ENCODE data around the gene PSAPL1.

DNA sequence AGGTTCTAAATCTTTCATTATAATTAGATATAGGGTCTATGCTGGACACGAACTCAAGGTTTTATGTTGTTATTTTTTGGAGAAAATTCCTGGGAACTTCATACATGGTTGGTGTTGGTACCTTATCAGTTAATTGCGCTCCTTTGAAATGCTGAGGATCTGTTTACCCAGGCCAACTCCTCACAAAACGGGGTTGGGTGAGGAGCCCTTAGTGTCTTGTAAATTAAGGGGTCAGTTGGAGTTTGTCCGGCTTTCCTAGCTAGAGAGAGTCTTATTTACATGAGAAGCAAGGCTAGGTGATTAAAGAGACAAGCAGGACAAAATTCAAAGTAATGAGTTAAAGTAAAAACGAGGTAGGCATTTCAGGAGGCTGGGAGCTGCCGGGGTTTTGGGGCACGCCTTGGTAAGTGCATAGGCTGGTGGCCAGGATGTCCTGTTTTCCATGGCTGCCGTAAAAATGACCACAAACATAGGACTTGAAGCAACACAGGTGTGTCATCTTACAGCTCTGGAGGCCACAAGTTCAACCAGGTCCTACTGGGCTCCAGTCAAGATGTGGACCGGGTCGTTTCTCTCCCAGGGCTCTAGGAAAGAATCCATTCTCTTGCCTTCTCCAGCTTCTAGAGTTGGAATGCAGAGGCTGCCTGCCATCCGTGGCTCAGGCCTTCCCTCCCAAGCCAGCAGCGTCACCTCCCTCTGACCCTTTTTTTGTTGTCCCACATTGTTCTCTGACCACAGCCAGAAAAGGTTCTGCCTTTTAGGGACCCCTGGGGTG lies 19.8 kb downstream of the PSAPL1 start:
- TF ChIP-seq POLR2A (IDR thresholded peaks at IDR 0.05) (no peak), EP300 (IDR thresholded peaks at IDR 0.05) (no peak)
- TF ChIP-seq, protein P1, sequence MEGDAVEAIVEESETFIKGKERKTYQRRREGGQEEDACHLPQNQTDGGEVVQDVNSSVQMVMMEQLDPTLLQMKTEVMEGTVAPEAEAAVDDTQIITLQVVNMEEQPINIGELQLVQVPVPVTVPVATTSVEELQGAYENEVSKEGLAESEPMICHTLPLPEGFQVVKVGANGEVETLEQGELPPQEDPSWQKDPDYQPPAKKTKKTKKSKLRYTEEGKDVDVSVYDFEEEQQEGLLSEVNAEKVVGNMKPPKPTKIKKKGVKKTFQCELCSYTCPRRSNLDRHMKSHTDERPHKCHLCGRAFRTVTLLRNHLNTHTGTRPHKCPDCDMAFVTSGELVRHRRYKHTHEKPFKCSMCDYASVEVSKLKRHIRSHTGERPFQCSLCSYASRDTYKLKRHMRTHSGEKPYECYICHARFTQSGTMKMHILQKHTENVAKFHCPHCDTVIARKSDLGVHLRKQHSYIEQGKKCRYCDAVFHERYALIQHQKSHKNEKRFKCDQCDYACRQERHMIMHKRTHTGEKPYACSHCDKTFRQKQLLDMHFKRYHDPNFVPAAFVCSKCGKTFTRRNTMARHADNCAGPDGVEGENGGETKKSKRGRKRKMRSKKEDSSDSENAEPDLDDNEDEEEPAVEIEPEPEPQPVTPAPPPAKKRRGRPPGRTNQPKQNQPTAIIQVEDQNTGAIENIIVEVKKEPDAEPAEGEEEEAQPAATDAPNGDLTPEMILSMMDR (IDR thresholded peaks at IDR 0.05), result no peak
